C4-2B (cell line): Measurements from ENCODE around the gene GCFC2.
A peak's percentile ranks its signal among the peaks of the same experiment; 100 is the strongest.

Source experiments
- H3K27ac ChIP-seq: fragments of 450-650 bp; 2 replicates; pipeline ENCODE4 v1.5.1; 2017
- CTCF ChIP-seq: fragments of 450-650 bp; conservative IDR thresholded peaks from 2 replicates; pipeline ENCODE4 v1.5.1; 2017; ENCODE audit warnings: mild to moderate bottlenecking
- ZFX ChIP-seq: fragments of 450-650 bp; IDR thresholded peaks from 2 replicates; pipeline ENCODE4 v1.6.1; 2017

The GCFC2 gene

GRCh38 chr2:75655861-75656260 lies 54.9 kb downstream of the GCFC2 start:
- TF ChIP-seq ZFX: no peak
- no peak for TF ChIP-seq CTCF
- H3K27ac ChIP-seq: no peak overlapping the region

GRCh38 chr2:75654012-75654411 lies 56.7 kb downstream of the GCFC2 start:
- TF ChIP-seq CTCF (peak; percentile 19; the same call in 1 of the 2 replicates), ZFX (no peak)
- no peak overlapping the region for H3K27ac ChIP-seq

- no peak; the same call in 1 of the 2 replicates for TF ChIP-seq CTCF
- TF ChIP-seq ZFX: no peak
- H3K27ac ChIP-seq: no peak overlapping the region
These were observed 62.9 kb downstream of the GCFC2 start for GRCh38 chr2:75647771-75648170.

GRCh38 chr2:75646583-75647425 lies 63.9 kb downstream of the GCFC2 start, which contains the start of gene MRPL19:
MRPL19 (plus strand) TSS chr2:75646783; CDS start chr2:75646808, 25 bp downstream.
- TF ChIP-seq ZFX (peak; percentile 98), CTCF (no peak)
- peak within 1 kb of the TSS; percentile 91 for H3K27ac ChIP-seq

GRCh38 chr2:75646090-75646582 lies 64.6 kb downstream of the GCFC2 start:
- peak overlapping the region; percentile 91 for H3K27ac ChIP-seq
- no peak for TF ChIP-seq CTCF
- TF ChIP-seq ZFX: no peak

- H3K27ac ChIP-seq: peak overlapping the region; percentile 91; the same call in 1 of the 2 replicates
- TF ChIP-seq CTCF: no peak
- TF ChIP-seq ZFX: no peak
These were observed 65.1 kb downstream of the GCFC2 start for GRCh38 chr2:75645643-75646042.

GRCh38 chr2:75643980-75644379 lies 66.7 kb downstream of the GCFC2 start:
- no peak overlapping the region for H3K27ac ChIP-seq
- TF ChIP-seq CTCF (no peak), ZFX (no peak)
